Chondrocyte (in vitro differentiated cells): ENCODE measurements around the gene CDR2L. TPM values are rescaled to one million over a fixed set of nuclear protein-coding genes. Genes with fewer than 3 reads are reported as not detected.

ENCODE experiments used
- DNase-seq: peaks from one replicate; pipeline ENCODE4 v3.0.0; 2021; ENCODE audit warnings: mixed read lengths, low spot score
- H3K27ac Mint-ChIP-seq: one replicate; pipeline ENCODE4 v1.8.0; 2021; ENCODE audit warnings: mild to moderate bottlenecking, moderate library complexity, mixed read lengths; ENCODE audit not compliant: unreplicated experiment
- H3K27me3 Mint-ChIP-seq: 2 replicates; pipeline ENCODE4 v1.8.0; 2021; ENCODE audit warnings: low read depth, mixed read lengths
- H3K36me3 Mint-ChIP-seq: 2 replicates; pipeline ENCODE4 v1.8.0; 2021; ENCODE audit warnings: low read depth, mixed read lengths
- H3K4me1 Mint-ChIP-seq: 2 replicates; pipeline ENCODE4 v1.8.0; 2021; ENCODE audit warnings: low read depth, mild to moderate bottlenecking, mixed read lengths
- H3K4me3 Mint-ChIP-seq: one replicate; pipeline ENCODE4 v1.8.0; 2021; ENCODE audit warnings: mild to moderate bottlenecking, moderate library complexity, mixed read lengths; ENCODE audit not compliant: unreplicated experiment
- H3K9me3 Mint-ChIP-seq: 2 replicates; pipeline ENCODE4 v1.8.0; 2021; ENCODE audit warnings: low read depth, mixed read lengths
- CTCF ChIP-seq: fragments of 200-600 bp; sonication (generic); IDR thresholded peaks from 2 replicates; pipeline ENCODE4 v1.5.0; 2021; ENCODE audit warnings: antibody characterized with exemption, mild to moderate bottlenecking, moderate library complexity
- total RNA-seq: library from RNA; stranded (reverse); gene quantifications from 3 replicates; pipeline ENCODE4 v1.2.1, GENCODE V29; 2021

CDR2L gene
- total RNA-seq, 1 donor from 2014 or later, result 51.0 TPM

- H3K4me3 Mint-ChIP-seq, result peak within 1 kb of the TSS; percentile 73
- no peak for TF ChIP-seq CTCF
- no peaks in the 10 kb centered on the region for H3K9me3 Mint-ChIP-seq
- no peak within 1 kb of the TSS for H3K27ac Mint-ChIP-seq
- no peaks in the 10 kb centered on the region for H3K36me3 Mint-ChIP-seq
- H3K27me3 Mint-ChIP-seq, result peaks cover 5% of the 10 kb centered on the region
- DNase-seq, result no peak
- peaks cover 7% of the 10 kb centered on the region for H3K4me1 Mint-ChIP-seq
Measured at GRCh38 chr17:74972107-74972972, 15.1 kb upstream of the CDR2L start, which contains the start of gene HID1. Gene HID1 (minus strand): TSS chr17:74972759. CDS start chr17:74972656, 103 bp downstream.

GRCh38 chr17:74972973-74973328 is 14.5 kb upstream of the CDR2L start:
- Mint-ChIP-seq H3K4me3 (peak overlapping the region; percentile 73), H3K27me3 (peaks cover 5% of the 10 kb centered on the region), H3K9me3 (no peaks in the 10 kb centered on the region), H3K27ac (no peak overlapping the region), H3K4me1 (peaks cover 7% of the 10 kb centered on the region), H3K36me3 (no peaks in the 10 kb centered on the region)
- TF ChIP-seq CTCF, result no peak
- no peak for DNase-seq

- Mint-ChIP-seq H3K4me3 (no peak overlapping the region), H3K4me1 (peaks cover 7% of the 10 kb centered on the region)
Measured at GRCh38 chr17:74975943-74976342, 11.5 kb upstream of the CDR2L start.

DNA sequence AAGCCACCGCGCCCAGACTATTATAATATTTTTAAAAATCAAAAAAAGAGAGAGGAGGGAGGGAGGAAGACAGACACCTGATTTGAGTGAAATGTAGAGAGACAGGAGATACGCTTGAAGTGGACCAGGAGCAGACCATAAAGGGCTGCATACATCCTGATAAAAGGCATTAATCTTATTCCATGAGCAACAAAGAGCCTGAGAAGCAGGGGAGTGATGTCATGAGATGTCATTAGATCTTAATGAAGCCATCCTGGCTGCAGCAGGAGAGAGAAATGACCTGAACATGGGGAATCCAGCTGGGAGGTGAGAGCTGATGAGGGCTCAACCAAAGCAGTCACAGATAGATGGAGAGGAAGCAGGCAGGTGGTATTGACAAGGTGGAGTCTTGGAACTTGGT is 9.6 kb upstream of the CDR2L start:
- Mint-ChIP-seq H3K36me3 (no peaks in the 10 kb centered on the region), H3K27me3 (peaks cover 5% of the 10 kb centered on the region), H3K4me1 (peaks cover 13% of the 10 kb centered on the region), H3K4me3 (no peak overlapping the region), H3K27ac (no peak overlapping the region), H3K9me3 (no peaks in the 10 kb centered on the region)
- TF ChIP-seq CTCF, result no peak
- DNase-seq, result no peak

More at GRCh38 chr17:74975943-74976342, 11.5 kb upstream of the CDR2L start:
- peaks cover 5% of the 10 kb centered on the region for H3K27me3 Mint-ChIP-seq
- TF ChIP-seq CTCF, result no peak
- no peaks in the 10 kb centered on the region for H3K36me3 Mint-ChIP-seq
- no peak overlapping the region for H3K27ac Mint-ChIP-seq
- DNase-seq, result no peak
- H3K9me3 Mint-ChIP-seq, result no peaks in the 10 kb centered on the region

DNA sequence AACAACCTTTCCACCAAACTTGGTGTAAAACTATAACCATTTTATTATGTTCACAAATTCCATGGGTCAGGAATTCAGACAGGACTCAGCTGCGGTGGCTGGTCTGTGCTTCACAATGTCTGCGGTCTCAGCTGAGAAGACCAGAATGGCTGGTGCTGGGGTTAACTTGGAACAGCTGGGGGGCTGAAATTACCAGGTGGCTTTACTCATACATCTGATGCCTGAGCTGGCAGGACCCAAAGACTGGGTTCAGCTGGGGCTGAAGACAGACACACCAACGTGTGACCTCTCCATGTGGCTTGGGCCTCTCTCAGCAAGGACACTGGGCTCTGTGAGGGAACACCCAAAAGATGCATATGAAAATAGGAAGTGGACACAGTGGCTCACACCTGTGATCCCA is 9.2 kb upstream of the CDR2L start:
- no peak for TF ChIP-seq CTCF
- no peak overlapping the region for H3K4me3 Mint-ChIP-seq
- H3K4me1 Mint-ChIP-seq, result peaks cover 10% of the 10 kb centered on the region
- H3K27me3 Mint-ChIP-seq, result peaks cover under 1% of the 10 kb centered on the region
- no peaks in the 10 kb centered on the region for H3K9me3 Mint-ChIP-seq
- no peaks in the 10 kb centered on the region for H3K36me3 Mint-ChIP-seq
- DNase-seq, result no peak
- no peak overlapping the region for H3K27ac Mint-ChIP-seq
